SK-N-SH (cell line): ENCODE results near the gene POLE2. TPM values are rescaled to one million over a fixed set of nuclear protein-coding genes. Genes with fewer than 3 reads are reported as not detected.

Source experiments
- CTCF ChIA-PET: fragments of 300-600, 350-600 bp; formaldehyde crosslinking; extraction: SDS; loops from one replicate; lab custom pipeline; 2021; lab: Yijun Ruan, JAX
- POLR2A ChIA-PET: fragments of 350-600 bp; sonication (Branson Sonifier 250); formaldehyde crosslinking; extraction: SDS; loops from one replicate; lab custom pipeline; 2020; ENCODE audit warnings: antibody characterized with exemption, inconsistent platforms; lab: Yijun Ruan, JAX
- DNase-seq: peaks from one replicate; pipeline ENCODE4 v3.0.0; 2012
- H2AFZ ChIP-seq: fragments of 200-600 bp; sonication (generic); 2 replicates; pipeline ENCODE4 v1.8.1; 2016; ENCODE audit warnings: antibody characterized with exemption, mild to moderate bottlenecking, low read depth
- H3F3A ChIP-seq: fragments of 200-600 bp; sonication (generic); replicated peaks from 2 replicates; pipeline ENCODE3; 2016; ENCODE audit warnings: antibody characterized with exemption, mild to moderate bottlenecking; ENCODE audit not compliant: insufficient read depth
- H3K27ac ChIP-seq, 2 experiments: fragments of 200-500 bp in 1 of 2; fragments of 200-600 bp in 1 of 2; sonication (Bioruptor generic) in 1 of 2; sonication (generic), shearing (Covaris generic) in 1 of 2; 2 replicates each; pipeline versions ENCODE4 v1.5.1 to v1.6.1; 2014 to 2016; ENCODE audit warnings: low read depth in 2 of 2, inconsistent platforms in 1 of 2, low read length in 1 of 2, mild to moderate bottlenecking in 1 of 2, mixed read lengths in 1 of 2
- H3K27me3 ChIP-seq: fragments of 200-600 bp; sonication (generic), shearing (Covaris generic); 2 replicates; pipeline ENCODE4 v1.6.1; 2016; ENCODE audit warnings: mixed run types; ENCODE audit not compliant: insufficient read depth
- H3K36me3 ChIP-seq, 2 experiments: fragments of 200-500 bp in 1 of 2; fragments of 200-600 bp in 1 of 2; sonication (Bioruptor generic) in 1 of 2; sonication (generic) in 1 of 2; replicated peaks in 1 of 2; 2 replicates each; pipeline versions ENCODE3 to v1.5.1; 2014 to 2016; ENCODE audit warnings: low read length in 1 of 2, mild to moderate bottlenecking in 1 of 2; ENCODE audit not compliant: insufficient read depth in 2 of 2, control insufficient read depth in 1 of 2
- H3K4me1 ChIP-seq, 2 experiments: fragments of 200-500 bp in 1 of 2; fragments of 200-600 bp in 1 of 2; sonication (Bioruptor generic) in 1 of 2; sonication (generic), shearing (Covaris generic) in 1 of 2; 2 replicates each; pipeline versions ENCODE4 v1.5.1 to v1.6.1; 2014 to 2016; ENCODE audit warnings: low read depth in 1 of 2, low read length in 1 of 2, mixed run types in 1 of 2; ENCODE audit not compliant: insufficient read depth in 2 of 2, control insufficient read depth in 1 of 2
- H3K4me2 ChIP-seq: fragments of 200-600 bp; sonication (generic), shearing (Covaris generic); 2 replicates; pipeline ENCODE4 v1.6.1; 2017; ENCODE audit warnings: mixed run types
- H3K4me3 ChIP-seq, 2 experiments: fragments of 200-500 bp in 1 of 2; fragments of 200-600 bp in 1 of 2; sonication (Bioruptor generic) in 1 of 2; sonication (generic), shearing (Covaris generic) in 1 of 2; 2 replicates each; pipeline versions ENCODE4 v1.5.1 to v1.8.1; 2014 to 2016; ENCODE audit warnings: low read depth in 2 of 2, inconsistent platforms in 1 of 2, low read length in 1 of 2, mild to moderate bottlenecking in 1 of 2, mixed read lengths in 1 of 2, moderate library complexity in 1 of 2
- H3K79me2 ChIP-seq: fragments of 200-600 bp; sonication (generic); 2 replicates; pipeline ENCODE4 v1.8.1; 2017; ENCODE audit warnings: mild to moderate bottlenecking; ENCODE audit not compliant: insufficient read depth
- H3K9ac ChIP-seq: fragments of 200-600 bp; sonication (generic); 2 replicates; pipeline ENCODE4 v1.6.1; 2017; ENCODE audit warnings: mixed run types
- H3K9me2 ChIP-seq: fragments of 200-600 bp; sonication (generic); 2 replicates; pipeline ENCODE4 v1.6.1; 2017; ENCODE audit warnings: mixed run types
- H3K9me3 ChIP-seq: fragments of 200-600 bp; sonication (generic); 2 replicates; pipeline ENCODE4 v1.6.1; 2017; ENCODE audit warnings: mixed run types, mild to moderate bottlenecking, moderate library complexity
- H4K20me1 ChIP-seq: fragments of 200-600 bp; sonication (generic); 2 replicates; pipeline ENCODE4 v1.6.1; 2017; ENCODE audit warnings: mild to moderate bottlenecking, mixed run types; ENCODE audit not compliant: insufficient read depth
- CHD2 ChIP-seq: fragments of 150-350 bp; IDR thresholded peaks from 2 replicates; pipeline ENCODE4 v1.6.1; 2018; ENCODE audit warnings: low read length; ENCODE audit not compliant: partially characterized antibody
- ELF1 ChIP-seq: IDR thresholded peaks from 2 replicates; pipeline ENCODE4 v1.4.0; 2012
- FOSL2 ChIP-seq: IDR thresholded peaks from 2 replicates; pipeline ENCODE4 v1.4.0; 2012; ENCODE audit warnings: low read depth, mild to moderate bottlenecking, moderate library complexity, borderline replicate concordance
- FOXJ3 ChIP-seq: sonication (generic); formaldehyde crosslinking; IDR thresholded peaks from 2 replicates; pipeline ENCODE4 v1.5.1; 2020; ENCODE audit warnings: mild to moderate bottlenecking, missing genetic modification reagents
- FOXM1 ChIP-seq: IDR thresholded peaks from 2 replicates; pipeline ENCODE4 v1.4.0; 2012; ENCODE audit warnings: low read depth, mild to moderate bottlenecking
- GABPA ChIP-seq: IDR thresholded peaks from 2 replicates; pipeline ENCODE4 v1.4.0; 2012; ENCODE audit warnings: low read depth, mild to moderate bottlenecking
- IRF3 ChIP-seq: fragments of 150-350 bp; IDR thresholded peaks from 2 replicates; pipeline ENCODE4 v1.6.1; 2016; ENCODE audit warnings: mild to moderate bottlenecking, low read depth, low read length
- MAX ChIP-seq: IDR thresholded peaks from 2 replicates; pipeline ENCODE4 v1.4.0; 2012; ENCODE audit warnings: low read depth
- PBX3 ChIP-seq: IDR thresholded peaks from 2 replicates; pipeline ENCODE4; 2012
- RXRA ChIP-seq: IDR thresholded peaks from 2 replicates; pipeline ENCODE4 v1.4.0; 2012; ENCODE audit warnings: low read depth, mild to moderate bottlenecking, borderline replicate concordance
- SMC3 ChIP-seq: IDR thresholded peaks from 2 replicates; pipeline ENCODE4 v1.6.1; 2012; ENCODE audit warnings: low read depth, low read length, improper control_type of control experiment
- TAF1 ChIP-seq: IDR thresholded peaks from 2 replicates; pipeline ENCODE4 v1.6.1; 2012; ENCODE audit warnings: low read depth, mild to moderate bottlenecking, low read length, moderate library complexity, borderline replicate concordance
- TCF12 ChIP-seq: IDR thresholded peaks from 2 replicates; pipeline ENCODE4 v1.4.0; 2012
- TEAD4 ChIP-seq: IDR thresholded peaks from 2 replicates; pipeline ENCODE4 v1.4.0; 2012; ENCODE audit warnings: mild to moderate bottlenecking, borderline replicate concordance; ENCODE audit not compliant: insufficient read depth
- ZBTB33 ChIP-seq: IDR thresholded peaks from 2 replicates; pipeline ENCODE4 v1.4.0; 2012; ENCODE audit warnings: low read depth, borderline replicate concordance
- WGBS: methylation state at CpG from one replicate; pipeline ENCODE4 v1.1.6; 2017; ENCODE audit warnings: low lambda C conversion rate; 5-methylcytosine and 5-hydroxymethylcytosine counted together
- polyA plus RNA-seq, 3 experiments: library from polyadenylated mRNA; depleted of rRNA; stranded (reverse); fragments of >200 nt; gene quantifications; 2 replicates each; pipeline ENCODE4 v1.2.3, GENCODE V29; 2012

POLE2 gene
- polyA plus RNA-seq, 1 of the 3 experiments (the other 2 are of a cell fraction), result 8.5 TPM

GRCh38 chr14:49691031-49691430 is 3.0 kb upstream of the POLE2 start (continued):
- TF ChIP-seq IRF3, result no peak
- TF ChIP-seq GABPA, result no peak

- Histone ChIP-seq H3F3A (peaks cover 25% of the 10 kb centered on the region), H3K36me3 (no peaks in the 10 kb centered on the region), H3K79me2 (peaks cover 14% of the 10 kb centered on the region), H3K4me1 (peaks cover 0 to 4% of the 10 kb centered on the region in 2 experiments; a peak in 1 of 4 replicates), H3K4me2 (no peak overlapping the region), H3K9me2 (no peaks in the 10 kb centered on the region), H3K9me3 (no peaks in the 10 kb centered on the region), H3K27ac (peak overlapping the region in 1 of 2 experiments; percentile 89; a peak in 3 of 4 replicates), H3K9ac (no peak overlapping the region), H3K27me3 (no peaks in the 10 kb centered on the region), H3K4me3 (peak overlapping the region in 1 of 2 experiments; percentile 79; a peak in 1 of 4 replicates), H4K20me1 (no peaks in the 10 kb centered on the region), H2AFZ (peak overlapping the region; percentile 100)
- ChIA-PET CTCF (interaction anchor here (1.2 to 2.6 kb wide), 3 partner anchors 54 to 102 kb away, joined by 4 to 9 read pairs (median 5); partner anchors contain the start of genes DNAAF2, KLHDC2 and RPS29), POLR2A (interaction anchor here (1.2 to 1.7 kb wide), 4 partner anchors 20 to 81 kb away, joined by 3 to 9 read pairs (median 7); partner anchors contain the start of genes DNAAF2 and KLHDC2)
- WGBS, result 95% methylated on average over 8 of the region's 8 CpGs
- DNase-seq, result no peak
- TF ChIP-seq IRF3, result no peak
- TF ChIP-seq FOXJ3 (CRISPR knock-in tag), result no peak
- no peak for TF ChIP-seq ELF1
- no peak for TF ChIP-seq FOSL2
- no peak for TF ChIP-seq PBX3
- TF ChIP-seq FOXM1, result no peak
- no peak for TF ChIP-seq TCF12
- no peak for TF ChIP-seq SMC3
- TF ChIP-seq TEAD4, result no peak
- no peak for TF ChIP-seq ZBTB33
- no peak for TF ChIP-seq MAX
- TF ChIP-seq CHD2, result no peak
- no peak for TF ChIP-seq TAF1
- TF ChIP-seq RXRA, result no peak
These were observed 652 bp upstream of the POLE2 start for GRCh38 chr14:49688701-49689030.
